Right hindlimb (tissue), 1 donor: Measurements from ENCODE around the gene CHAF1A.

ENCODE experiments used
- DNase-seq: peaks from one replicate; pipeline ENCODE4 v3.0.0-alpha.2; 2018

CHAF1A gene

GRCh38 chr19:4443966-4444764 lies 41.7 kb downstream of the CHAF1A start:
- no peak for DNase-seq

- DNase-seq: no peak
These were observed 42.6 kb downstream of the CHAF1A start for GRCh38 chr19:4444765-4445741.

- no peak for DNase-seq
These were observed 43.7 kb downstream of the CHAF1A start for GRCh38 chr19:4445963-4446703.

- peak; percentile 46 for DNase-seq
These were observed 44.3 kb downstream of the CHAF1A start for GRCh38 chr19:4446704-4447200.

DNA sequence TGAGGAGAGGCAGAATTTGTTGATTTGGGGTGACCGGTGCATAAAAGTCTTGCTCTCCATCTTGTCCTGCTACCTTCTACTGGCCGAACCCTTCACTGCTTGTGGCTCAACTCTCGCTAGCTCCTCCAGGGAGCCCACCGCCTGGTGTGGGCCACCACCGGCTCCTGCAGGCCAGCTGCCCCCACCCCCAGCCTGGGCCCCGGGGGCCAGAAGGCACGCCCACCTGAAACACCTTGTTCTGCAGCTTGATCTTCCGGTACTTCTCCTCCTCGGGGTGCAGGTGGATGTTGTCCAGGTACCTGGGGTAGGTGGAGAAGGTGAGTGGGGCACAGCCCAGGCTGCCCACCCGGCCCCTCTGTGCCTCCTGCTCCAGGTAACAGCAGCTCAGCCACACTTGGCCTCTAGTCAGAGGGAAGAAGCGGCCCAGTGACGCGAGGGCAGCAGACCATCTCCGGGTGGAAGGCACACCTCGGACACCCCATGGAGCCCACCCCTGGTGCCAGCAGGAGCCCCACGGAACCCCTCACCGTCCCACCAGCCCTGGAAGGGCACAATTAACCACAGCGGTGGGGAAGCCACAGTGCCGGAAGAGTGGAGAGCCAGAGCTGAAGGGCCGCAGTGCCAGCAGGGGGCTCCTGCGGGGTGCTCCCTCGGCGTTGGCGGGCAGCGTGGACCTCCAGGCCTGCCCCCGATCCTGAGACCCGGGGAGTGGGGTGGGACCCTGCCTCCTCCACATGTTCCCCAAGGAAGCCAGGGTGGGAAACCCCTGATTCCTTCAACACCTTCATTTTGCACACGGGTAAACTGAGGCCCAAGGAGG lies 45.1 kb downstream of the CHAF1A start:
- DNase-seq: no peak

DNA sequence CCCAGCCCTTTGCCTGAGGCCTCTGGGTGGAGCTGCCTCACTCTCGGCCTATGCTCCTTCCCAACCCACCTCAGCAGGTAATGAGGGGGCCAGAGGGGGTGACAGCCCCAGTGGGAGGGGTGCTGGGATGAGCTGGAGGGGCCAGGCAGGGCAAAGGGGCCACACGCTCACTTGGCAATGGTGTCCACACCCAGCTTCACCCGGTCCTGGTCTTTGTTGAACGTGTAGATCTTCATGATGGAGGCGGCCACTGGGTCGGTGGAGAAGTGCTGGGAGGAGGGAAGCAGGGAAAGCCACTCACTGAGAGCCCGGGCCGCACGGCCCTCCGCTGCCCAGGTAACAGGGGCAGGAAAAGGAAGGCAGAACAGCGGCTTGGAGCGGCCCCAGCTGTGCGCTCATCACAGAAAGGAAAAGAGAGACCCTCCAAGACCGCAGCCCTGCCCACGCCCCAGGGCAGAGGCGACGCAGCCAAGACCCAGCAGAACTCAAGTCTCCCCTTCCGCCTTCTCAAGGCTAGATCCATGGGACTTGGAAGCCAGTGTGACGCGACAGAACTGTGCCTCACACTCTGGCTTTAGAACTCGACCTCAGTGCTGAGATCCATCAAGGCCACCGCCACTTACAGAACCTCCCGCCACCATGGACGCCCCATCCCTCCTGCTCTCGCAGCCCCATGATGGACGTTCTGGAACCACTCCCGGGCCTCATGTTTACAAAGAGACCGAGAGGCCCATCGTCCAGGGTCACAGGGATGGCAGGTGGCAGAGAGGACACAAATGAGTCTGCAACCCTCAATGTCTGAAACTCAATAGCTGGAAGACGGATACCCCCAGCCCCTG lies 45.9 kb downstream of the CHAF1A start:
- DNase-seq: no peak

- peak; percentile 73 for DNase-seq
These were observed 46.7 kb downstream of the CHAF1A start for GRCh38 chr19:4449022-4449638.

DNA sequence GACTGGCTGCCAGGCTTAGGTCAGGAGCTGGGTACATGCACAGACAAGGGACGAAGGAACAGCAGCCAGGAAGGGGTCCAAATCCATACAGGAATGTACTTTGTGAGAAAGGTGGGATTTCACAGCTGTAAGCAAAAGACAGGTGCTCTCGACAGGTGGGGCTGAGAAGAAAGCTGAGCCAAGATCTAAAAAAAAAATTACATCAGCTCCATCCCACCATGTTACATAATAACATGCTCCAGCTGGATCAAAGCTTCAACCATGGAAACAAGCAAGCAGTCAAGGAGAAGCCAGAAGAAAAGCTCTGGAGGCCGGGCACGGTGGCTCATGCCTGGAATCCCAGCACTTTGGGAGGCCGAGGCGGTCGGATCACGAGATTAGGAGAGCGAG lies 47.2 kb downstream of the CHAF1A start:
- no peak for DNase-seq

GRCh38 chr19:4452230-4452990 lies 50.0 kb downstream of the CHAF1A start:
- DNase-seq: no peak

- DNase-seq: no peak
These were observed 51.1 kb downstream of the CHAF1A start for GRCh38 chr19:4453232-4454179.

GRCh38 chr19:4454747-4455718 lies 52.6 kb downstream of the CHAF1A start:
- peak; percentile 58 for DNase-seq

- DNase-seq: peak; percentile 82
These were observed 53.5 kb downstream of the CHAF1A start for GRCh38 chr19:4455719-4456475.

GRCh38 chr19:4456476-4456842 lies 54.0 kb downstream of the CHAF1A start:
- peak; percentile 74 for DNase-seq

DNA sequence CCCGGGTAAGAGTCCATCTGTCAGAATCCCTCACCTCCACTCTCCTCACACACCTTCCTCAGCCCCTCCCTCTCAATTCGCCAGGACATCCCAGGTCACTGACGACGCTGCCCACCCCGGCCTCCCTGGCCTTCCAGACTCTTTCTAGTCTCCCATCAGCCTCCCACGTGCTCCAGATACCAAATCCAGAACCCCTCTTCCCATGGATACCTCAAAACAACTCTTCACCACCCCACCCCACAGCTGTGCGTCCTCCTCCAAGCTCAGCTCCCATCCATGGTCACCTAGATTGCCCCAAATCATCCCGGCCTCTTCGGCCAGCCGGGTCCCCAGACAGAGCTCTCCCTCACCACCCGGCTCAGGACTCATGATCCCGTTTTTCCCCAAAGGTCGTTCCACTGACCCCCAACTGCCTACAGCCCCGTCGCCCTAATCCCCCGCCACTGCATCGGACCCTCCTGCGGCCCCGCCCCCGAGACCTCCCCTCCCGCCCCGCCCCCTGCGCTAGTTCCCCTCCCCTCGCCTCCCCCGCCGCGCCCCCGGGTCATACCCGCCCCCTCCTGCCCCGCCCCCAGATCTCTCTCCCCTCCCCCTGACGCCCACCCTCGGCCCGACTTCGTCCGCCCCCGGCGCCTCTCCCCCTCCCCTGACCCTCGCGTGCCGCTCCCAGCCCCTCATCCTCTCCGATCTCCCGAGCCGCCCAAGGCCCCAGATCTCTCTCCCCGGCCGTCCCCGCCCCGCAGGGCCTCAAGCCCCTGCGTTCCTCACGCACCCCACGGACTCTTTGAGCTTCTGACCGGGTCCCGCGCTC lies 54.6 kb downstream of the CHAF1A start:
- peak; percentile 86 for DNase-seq

- DNase-seq: peak; percentile 98
These were observed 55.4 kb downstream of the CHAF1A start, which contains the start of gene UBXN6 for GRCh38 chr19:4457654-4458395. Gene UBXN6, minus strand, starts transcription at chr19:4457794. Its CDS starts 97 bp downstream, at chr19:4457697.
